ENCODE measurements around the gene SLC7A6OS.

- TF ChIP-seq, protein P1, sequence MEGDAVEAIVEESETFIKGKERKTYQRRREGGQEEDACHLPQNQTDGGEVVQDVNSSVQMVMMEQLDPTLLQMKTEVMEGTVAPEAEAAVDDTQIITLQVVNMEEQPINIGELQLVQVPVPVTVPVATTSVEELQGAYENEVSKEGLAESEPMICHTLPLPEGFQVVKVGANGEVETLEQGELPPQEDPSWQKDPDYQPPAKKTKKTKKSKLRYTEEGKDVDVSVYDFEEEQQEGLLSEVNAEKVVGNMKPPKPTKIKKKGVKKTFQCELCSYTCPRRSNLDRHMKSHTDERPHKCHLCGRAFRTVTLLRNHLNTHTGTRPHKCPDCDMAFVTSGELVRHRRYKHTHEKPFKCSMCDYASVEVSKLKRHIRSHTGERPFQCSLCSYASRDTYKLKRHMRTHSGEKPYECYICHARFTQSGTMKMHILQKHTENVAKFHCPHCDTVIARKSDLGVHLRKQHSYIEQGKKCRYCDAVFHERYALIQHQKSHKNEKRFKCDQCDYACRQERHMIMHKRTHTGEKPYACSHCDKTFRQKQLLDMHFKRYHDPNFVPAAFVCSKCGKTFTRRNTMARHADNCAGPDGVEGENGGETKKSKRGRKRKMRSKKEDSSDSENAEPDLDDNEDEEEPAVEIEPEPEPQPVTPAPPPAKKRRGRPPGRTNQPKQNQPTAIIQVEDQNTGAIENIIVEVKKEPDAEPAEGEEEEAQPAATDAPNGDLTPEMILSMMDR (optimal IDR thresholded peaks at IDR 0.05 in 1 of 3, IDR thresholded peaks at IDR 0.05 in 1 of 3, conservative IDR thresholded peaks at IDR 0.05 in 1 of 3; ENCODE audit: extremely low read depth in 1 of 3, insufficient read depth in 2 of 3, low read length in 3 of 3), result no peak
- no peak for TF ChIP-seq EZH2 (IDR thresholded peaks at IDR 0.05; ENCODE audit: low read length)
Measured at GRCh38 chr16:68296291-68296690, 14.5 kb downstream of the SLC7A6OS start.
